Stimulated activated CD4-positive, alpha-beta T cell treated with anti-CD3 and anti-CD28 coated beads, Interleukin-1b, Interleukin-23, amount 100 ng/mL, for 24 hours (primary cell): ENCODE data around the gene ZNF586.
A peak's percentile ranks its signal among the peaks of the same experiment; 100 is the strongest.
"Not testable (repeated sequence)": the region's sequence is repeated elsewhere in the genome, so short reads cannot be mapped to it uniquely, and the experiment has no call there.

Experiments
- DNase-seq, 4 experiments: peaks; one replicate each; pipeline ENCODE4 v3.0.0-alpha.2; 2020; ENCODE audit warnings: low read depth in 4 of 4, low spot score in 1 of 4

The ZNF586 gene

GRCh38 chr19:57769345-57770131 is at the start of gene ZNF586:
TSS of gene ZNF586 (plus strand) at chr19:57769676. CDS start at chr19:57769843, 167 bp downstream.
- DNase-seq = peak; percentile 50 to 81 (median 70)

- no peak for DNase-seq
These were observed 49.5 kb upstream of the ZNF586 start for GRCh38 chr19:57719901-57720519.

GRCh38 chr19:57720878-57721277 is 48.6 kb upstream of the ZNF586 start:
- no peak for DNase-seq

GRCh38 chr19:57738320-57738719 is 31.2 kb upstream of the ZNF586 start:
- peak in 2 of 4 experiments; percentile 14 to 15 for DNase-seq

- DNase-seq = not testable (repeated sequence)
These were observed 30.7 kb upstream of the ZNF586 start for GRCh38 chr19:57738770-57739169.

- peak; percentile 54 to 71 (median 60) for DNase-seq
These were observed 22.6 kb upstream of the ZNF586 start, which contains the start of gene ZNF776 for GRCh38 chr19:57746580-57747471. TSS of gene ZNF776 (plus strand) at chr19:57746815. CDS start at chr19:57747059, 244 bp downstream.

GRCh38 chr19:57747472-57747807 is 22.0 kb upstream of the ZNF586 start:
- no peak for DNase-seq

GRCh38 chr19:57748029-57748428 is 21.4 kb upstream of the ZNF586 start:
- no peak for DNase-seq

GRCh38 chr19:57754091-57754673 is 15.3 kb upstream of the ZNF586 start:
- no peak for DNase-seq

- DNase-seq = no peak
These were observed 14.4 kb upstream of the ZNF586 start for GRCh38 chr19:57755031-57755430.

- no peak for DNase-seq
These were observed 11.5 kb upstream of the ZNF586 start for GRCh38 chr19:57757941-57758340.

GRCh38 chr19:57759096-57759495 is 10.4 kb upstream of the ZNF586 start:
- no peak for DNase-seq

GRCh38 chr19:57771417-57771816 is 1.9 kb downstream of the ZNF586 start:
- DNase-seq = no peak

GRCh38 chr19:57773488-57773887 is 4.0 kb downstream of the ZNF586 start:
- DNase-seq = no peak

GRCh38 chr19:57776764-57777296 is 7.4 kb downstream of the ZNF586 start:
- DNase-seq = no peak

GRCh38 chr19:57778336-57778735 is 8.9 kb downstream of the ZNF586 start:
- DNase-seq = no peak

GRCh38 chr19:57779220-57779845 is 9.9 kb downstream of the ZNF586 start:
- DNase-seq = no peak

GRCh38 chr19:57786286-57786685 is 16.8 kb downstream of the ZNF586 start:
- DNase-seq = no peak

GRCh38 chr19:57786906-57787305 is 17.4 kb downstream of the ZNF586 start:
- no peak for DNase-seq

GRCh38 chr19:57788114-57788692 is 18.7 kb downstream of the ZNF586 start:
- no peak for DNase-seq
